GM12878 (cell line): ENCODE measurements around the gene ZCCHC2. TPM values are rescaled to one million over a fixed set of nuclear protein-coding genes. Genes with fewer than 3 reads are reported as not detected.
A peak's percentile ranks its signal among the peaks of the same experiment; 100 is the strongest.

Experiments
- ATAC-seq: fragments of 200-7000 bp; cut with Tn5 transposase; 3 replicates; pipeline ENCODE4 v1.9.1; 2020; ENCODE audit warnings: mild to moderate bottlenecking, moderate library complexity
- BruUV-seq: library from RNA; stranded (reverse); fragments of 400-500 nt; replicated peaks from 2 replicates; lab custom pipeline; 2021; lab: Mats Ljungman, UMichigan
- CTCF ChIA-PET: fragments of 300-600 bp; sonication (Branson Sonifier 250); formaldehyde crosslinking; extraction: SDS; loops from one replicate; lab custom pipeline; 2021; ENCODE audit warnings: inconsistent platforms; lab: Yijun Ruan, JAX
- POLR2A ChIA-PET: fragments of 350-600 bp; formaldehyde crosslinking; extraction: SDS; loops from one replicate; lab custom pipeline; 2021; ENCODE audit warnings: inconsistent platforms; lab: Charles Lee
- RAD21 ChIA-PET: fragments of 300-600 bp; sonication (Branson Sonifier 250); formaldehyde crosslinking; loops from one replicate; lab custom pipeline; 2023; ENCODE audit warnings: antibody characterized with exemption; ENCODE audit not compliant: unreplicated experiment; lab: Charles Lee
- SMC1A ChIA-PET: fragments of 300-600 bp; sonication (Branson Sonifier 250); formaldehyde crosslinking; loops from one replicate; lab custom pipeline; 2023; ENCODE audit not compliant: unreplicated experiment, uncharacterized antibody; lab: Charles Lee
- DNase-seq: peaks from one replicate; pipeline ENCODE4 v3.0.0-alpha.2; 2011; ENCODE audit warnings: low read depth, low spot score
- FAIRE-seq: peaks from 3 replicates; lab custom pipeline; 2011; peaks lifted over from hg19 to GRCh38; lab: Jason Lieb, UNC
- H2AFZ ChIP-seq: 2 replicates; pipeline ENCODE4 v1.6.0; 2011; ENCODE audit warnings: low read depth, low read length, control low read depth; ENCODE audit not compliant: control insufficient read depth
- H3K27ac ChIP-seq: 2 replicates; pipeline ENCODE4 v1.5.1; 2011; ENCODE audit warnings: control low read depth; ENCODE audit not compliant: control insufficient read depth, insufficient read depth
- H3K27me3 ChIP-seq, 2 experiments: replicated peaks in 1 of 2; 2 replicates each; pipeline versions ENCODE4 v1.6.0 to v1.6.1; 2011; ENCODE audit warnings: low read length in 1 of 2; ENCODE audit not compliant: control insufficient read depth in 2 of 2, insufficient read depth in 2 of 2
- H3K36me3 ChIP-seq, 2 experiments: 2 replicates each; pipeline ENCODE4 v1.5.1; 2011; ENCODE audit warnings: low read length in 1 of 2; ENCODE audit not compliant: control insufficient read depth in 2 of 2, insufficient read depth in 2 of 2
- H3K4me1 ChIP-seq: 2 replicates; pipeline ENCODE4 v1.6.1; 2011; ENCODE audit warnings: mild to moderate bottlenecking, low read length, moderate library complexity, mixed read lengths; ENCODE audit not compliant: control insufficient read depth, insufficient read depth
- H3K4me2 ChIP-seq: 2 replicates; pipeline ENCODE4 v1.6.0; 2011; ENCODE audit warnings: control low read depth; ENCODE audit not compliant: control insufficient read depth, insufficient read depth
- H3K4me3 ChIP-seq: fragments of 200-600 bp; sonication (generic); 2 replicates; pipeline ENCODE4 v1.5.1; 2016
- H3K79me2 ChIP-seq: 2 replicates; pipeline ENCODE4 v1.6.0; 2011; ENCODE audit warnings: low read length; ENCODE audit not compliant: control insufficient read depth, insufficient read depth
- H3K9ac ChIP-seq: 2 replicates; pipeline ENCODE4 v1.8.0; 2011; ENCODE audit warnings: low read length, control low read depth, mixed read lengths; ENCODE audit not compliant: control insufficient read depth, insufficient read depth
- H3K9me3 ChIP-seq: replicated peaks from 3 replicates; pipeline ENCODE4 v1.5.1; 2011; ENCODE audit warnings: mild to moderate bottlenecking, low read length; ENCODE audit not compliant: control insufficient read depth, insufficient read depth
- H4K20me1 ChIP-seq: 2 replicates; pipeline ENCODE4 v1.6.0; 2011; ENCODE audit not compliant: control insufficient read depth, insufficient read depth
- E2F8 ChIP-seq: fragments of 450-650 bp; IDR thresholded peaks from 2 replicates; pipeline ENCODE4 v1.6.1; 2018; ENCODE audit warnings: mild to moderate bottlenecking, low read depth, moderate library complexity; ENCODE audit not compliant: partially characterized antibody
- EGR1 ChIP-seq, 2 experiments: IDR thresholded peaks; 1 replicate in 1 of 2; 2 replicates in 1 of 2; pipeline ENCODE4 v1.6.1; 2011 to 2012; ENCODE audit warnings: low read depth in 2 of 2, low read length in 2 of 2, borderline replicate concordance in 1 of 2, mild to moderate bottlenecking in 1 of 2, moderate library complexity in 1 of 2
- WGBS: methylation state at CpG from one replicate; pipeline ENCODE4 v1.1.6; 2016; ENCODE audit warnings: low lambda C conversion rate; ENCODE audit not compliant: insufficient replicate concordance, insufficient coverage; ENCODE audit errors: missing lambda C conversion rate; 5-methylcytosine and 5-hydroxymethylcytosine counted together
- in situ Hi-C: fragments of 300-500 bp; cut with MboI; formaldehyde crosslinking; loops from 9 replicates; pipeline ENCODE4 v1.14.3; 2018; ENCODE audit warnings: mixed read lengths
- intact Hi-C: fragments of 100-400 bp; cut with micrococcal nuclease; formaldehyde crosslinking; loops from one replicate; pipeline ENCODE4 v1.14.2; 2022; ENCODE audit not compliant: unreplicated experiment
- polyA plus RNA-seq, 11 experiments: library from polyadenylated mRNA; depleted of rRNA in 4 of 11; unstranded in 6 of 11; stranded (reverse) in 5 of 11; fragments of >200 nt; fragmentation: Nextera tagmentation in 4 of 11; fragmentation: Illumina TruSeq in 1 of 11; extraction: Ambion mirVana in 4 of 11; extraction: Trizol in 1 of 11; gene quantifications; 1 replicate in 1 of 11; 2 replicates in 10 of 11; pipeline versions ENCODE4 v1.2.1 to v1.2.3, GENCODE V29; 2011 to 2016; ENCODE audit warnings: inconsistent platforms in 2 of 11, missing spikeins in 2 of 11, low read depth in 1 of 11
- total RNA-seq, 4 experiments: library from RNA; depleted of rRNA in 3 of 4; stranded (reverse); fragments of >200 nt in 3 of 4; fragmentation: Illumina TruSeq in 1 of 4; extraction: Trizol in 1 of 4; gene quantifications; 2 replicates each; pipeline versions ENCODE4 v1.2.1 to v1.2.3, GENCODE V29; 2013 to 2021

ZCCHC2 gene
- total and polyA plus RNA-seq, 10 of the 15 experiments (the other 5 are each of a cell fraction or from before 2014, with no cell fraction given): 1.7 to 17.4 (median 8.6) TPM

- peaks cover 0 to 3% of the 10 kb centered on the region in 2 experiments; a peak in 2 of 4 replicates for H3K27me3 ChIP-seq
- DNase-seq (no peak), FAIRE-seq (no peak), ATAC-seq (peak; percentile 1; the same call in 2 of the 3 replicates)
- WGBS: under 1% methylated on average over 16 of the region's 32 CpGs
- peaks cover 36% of the 10 kb centered on the region for H3K79me2 ChIP-seq
- H4K20me1 ChIP-seq: no peaks in the 10 kb centered on the region
- ChIA-PET CTCF (interaction anchor here (1.5 to 2.0 kb wide), 3 partner anchors 11 to 96 kb away, joined by 7 to 11 read pairs (median 8); no protein-coding TSS in a partner anchor), RAD21 (interaction anchor here (0.7 to 2.2 kb wide), 2 partner anchors 16 to 871 kb away, joined by 3 to 12 read pairs; no protein-coding TSS in a partner anchor), SMC1A (interaction anchor here (0.9 to 3.7 kb wide), 5 partner anchors 11 to 96 kb away, joined by 4 to 19 read pairs (median 7); no protein-coding TSS in a partner anchor), POLR2A (interaction anchor here (0.7 to 2.6 kb wide), 4 partner anchors 9 to 182 kb away, joined by 3 to 22 read pairs (median 6); no protein-coding TSS in a partner anchor)
- BruUV-seq: no TSS peak
- no peaks in the 10 kb centered on the region for H3K4me1 ChIP-seq
- no peaks in the 10 kb centered on the region for H3K9me3 ChIP-seq
- H3K4me2 ChIP-seq: peak overlapping the region; percentile 77
- H3K9ac ChIP-seq: peak overlapping the region; percentile 73; the same call in 1 of the 2 replicates
- H3K36me3 ChIP-seq: no peaks in the 10 kb centered on the region
- peak overlapping the region; percentile 74 for H3K4me3 ChIP-seq
- peak overlapping the region; percentile 69 for H2AFZ ChIP-seq
- peak in 1 of 2 experiments; percentile 60; a peak in 1 of 3 replicates for TF ChIP-seq EGR1 (IDR thresholded peaks at IDR 0.05; ENCODE audit: borderline replicate concordance in 1 of 2, low read depth in 2 of 2, low read length in 2 of 2)
- TF ChIP-seq E2F8: no peak
- intact Hi-C loops: loop anchor here (1.0 to 10.0 kb wide), 6 partner anchors 15 to 903 kb away; partner anchors contain the start of genes PHLPP1, PIGN, RELCH and TNFRSF11A
- in situ Hi-C loops: no loop called here
- peak overlapping the region; percentile 63 for H3K27ac ChIP-seq
These were observed 684 bp upstream of the ZCCHC2 start for GRCh38 chr18:62522178-62522503.
